Measurements from ENCODE around the gene PEAR1. TPM values are rescaled to one million over a fixed set of nuclear protein-coding genes. Genes with fewer than 3 reads are reported as not detected.

The PEAR1 gene
- total RNA-seq, 2 experiments from 2014 or later = not detected

DNA sequence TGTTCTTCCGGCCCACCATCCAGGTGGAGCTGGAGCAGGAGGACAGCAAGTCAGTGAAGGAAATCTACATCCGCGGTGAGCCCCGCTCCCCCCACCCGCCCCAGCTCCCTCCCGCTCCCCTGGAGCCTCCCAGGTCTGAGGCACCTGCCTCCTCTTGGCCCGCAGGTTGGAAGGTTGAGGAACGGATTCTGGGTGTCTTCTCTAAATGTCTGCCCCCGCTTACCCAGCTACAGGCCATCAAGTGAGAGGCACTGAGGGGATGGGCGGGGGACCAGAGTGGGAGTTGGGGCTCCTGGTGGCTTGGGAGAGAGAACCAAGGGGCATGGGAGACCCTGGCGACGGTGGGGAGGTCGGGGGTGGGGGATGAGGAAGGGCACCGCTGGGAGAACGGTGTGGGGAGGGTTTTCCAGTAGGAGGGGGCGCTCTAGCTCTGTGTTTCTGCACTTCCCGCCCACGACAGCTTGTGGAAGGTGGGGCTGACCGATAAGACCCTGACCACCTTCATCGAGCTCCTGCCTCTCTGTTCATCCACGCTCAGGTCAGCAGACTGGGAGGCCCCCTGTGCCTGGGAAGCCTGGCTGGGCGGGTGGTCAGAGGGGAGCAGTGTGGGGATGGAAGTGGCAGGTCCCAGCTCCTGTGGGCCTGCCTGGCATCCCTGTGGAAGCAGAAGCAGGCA, 31.1 kb downstream of the PEAR1 start:
- H3K4me3 ChIP-seq (ENCODE audit: low read depth, low read length, poor library complexity, severe bottlenecking) = no peak overlapping the region
- H3K4me1 ChIP-seq (ENCODE audit: insufficient read depth, low read length, poor library complexity, severe bottlenecking) = no peaks in the 10 kb centered on the region
- H3K9me3 ChIP-seq (ENCODE audit: low read length) = no peaks in the 10 kb centered on the region
- BruUV-seq (replicated peaks) = no TSS peak
- no peaks in the 10 kb centered on the region for H4K20me1 ChIP-seq (ENCODE audit: insufficient read depth, low read length)
- no peak for TF ChIP-seq EZH2phosphoT487 (IDR thresholded peaks at IDR 0.05; ENCODE audit: borderline replicate concordance, low read depth, low read length)
- TF ChIP-seq, protein P1, sequence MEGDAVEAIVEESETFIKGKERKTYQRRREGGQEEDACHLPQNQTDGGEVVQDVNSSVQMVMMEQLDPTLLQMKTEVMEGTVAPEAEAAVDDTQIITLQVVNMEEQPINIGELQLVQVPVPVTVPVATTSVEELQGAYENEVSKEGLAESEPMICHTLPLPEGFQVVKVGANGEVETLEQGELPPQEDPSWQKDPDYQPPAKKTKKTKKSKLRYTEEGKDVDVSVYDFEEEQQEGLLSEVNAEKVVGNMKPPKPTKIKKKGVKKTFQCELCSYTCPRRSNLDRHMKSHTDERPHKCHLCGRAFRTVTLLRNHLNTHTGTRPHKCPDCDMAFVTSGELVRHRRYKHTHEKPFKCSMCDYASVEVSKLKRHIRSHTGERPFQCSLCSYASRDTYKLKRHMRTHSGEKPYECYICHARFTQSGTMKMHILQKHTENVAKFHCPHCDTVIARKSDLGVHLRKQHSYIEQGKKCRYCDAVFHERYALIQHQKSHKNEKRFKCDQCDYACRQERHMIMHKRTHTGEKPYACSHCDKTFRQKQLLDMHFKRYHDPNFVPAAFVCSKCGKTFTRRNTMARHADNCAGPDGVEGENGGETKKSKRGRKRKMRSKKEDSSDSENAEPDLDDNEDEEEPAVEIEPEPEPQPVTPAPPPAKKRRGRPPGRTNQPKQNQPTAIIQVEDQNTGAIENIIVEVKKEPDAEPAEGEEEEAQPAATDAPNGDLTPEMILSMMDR (conservative IDR thresholded peaks at IDR 0.05; ENCODE audit: low read length) = no peak
- POLR2A ChIA-PET = interaction anchor here (0.7 kb wide), 1 partner anchor 33 kb away, joined by 3 read pairs; no protein-coding TSS in a partner anchor
- H3K79me2 ChIP-seq (ENCODE audit: insufficient read depth, low read depth, low read length) = no peaks in the 10 kb centered on the region
- no peak overlapping the region for H3K27ac ChIP-seq (ENCODE audit: low read depth, low read length, poor library complexity, severe bottlenecking)
- CTCF ChIA-PET (ENCODE audit: unreplicated experiment) = interaction anchor here (0.6 kb wide), 1 partner anchor 108 kb away, joined by 3 read pairs; the partner anchor contains the start of gene SH2D2A
- H3K4me2 ChIP-seq (ENCODE audit: low read length) = no peak overlapping the region
- H3K9me2 ChIP-seq (ENCODE audit: insufficient read depth, low read length) = no peaks in the 10 kb centered on the region
- no peak for DNase-seq (ENCODE audit: low spot score)
- no peak overlapping the region for H2AFZ ChIP-seq (ENCODE audit: low read length)
- intact Hi-C loops (cut with micrococcal nuclease; ENCODE audit: unreplicated experiment) = no loop called here
- no peaks in the 10 kb centered on the region for H3K36me3 ChIP-seq (ENCODE audit: insufficient read depth, low read length)

DNA sequence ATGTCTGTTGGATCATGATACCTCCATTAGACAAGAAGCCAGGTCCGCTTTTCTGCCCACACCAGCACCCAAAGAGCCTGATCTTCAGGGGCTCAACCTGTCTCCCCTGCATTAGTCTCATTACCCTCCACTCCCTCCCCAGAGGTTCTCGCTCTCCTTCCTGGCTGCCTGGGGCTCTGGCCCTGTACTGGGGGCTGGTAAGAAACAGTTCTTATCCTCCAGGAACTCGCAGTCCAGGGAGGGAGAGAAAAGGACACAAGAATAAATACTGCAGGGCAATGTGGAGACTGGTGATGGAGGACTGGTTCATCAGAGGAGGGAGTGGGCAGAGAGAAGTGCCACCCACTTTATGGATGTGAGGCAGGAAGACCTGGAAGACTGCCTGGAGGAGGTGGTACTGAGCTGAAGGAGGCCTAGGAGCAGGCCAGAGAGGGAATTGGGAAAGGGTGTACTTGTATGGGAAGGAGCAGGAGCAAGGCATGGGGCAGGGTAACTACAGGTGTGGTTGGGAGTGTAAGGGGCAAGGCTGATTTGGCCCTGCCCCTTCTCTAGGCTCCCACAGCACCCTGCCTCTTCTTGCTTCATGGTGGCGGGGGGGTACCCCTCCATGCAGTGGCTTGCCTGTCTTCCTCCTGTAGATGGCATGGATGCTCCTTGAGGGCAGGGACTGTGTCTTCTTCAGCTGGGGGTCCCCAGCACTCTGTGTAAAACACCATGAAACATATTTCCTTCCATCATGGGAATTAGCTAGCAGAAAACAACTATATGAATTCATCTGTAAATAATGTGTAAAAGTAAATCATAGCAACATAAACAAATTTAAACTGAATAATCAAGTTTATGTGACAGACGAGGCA, 31.9 kb downstream of the PEAR1 start:
- Histone ChIP-seq H3K36me3 (ENCODE audit: insufficient read depth, low read length) (no peaks in the 10 kb centered on the region), H4K20me1 (ENCODE audit: insufficient read depth, low read length) (no peaks in the 10 kb centered on the region), H3K9me2 (ENCODE audit: insufficient read depth, low read length) (no peaks in the 10 kb centered on the region), H3K27ac (ENCODE audit: low read depth, low read length, poor library complexity, severe bottlenecking) (no peak overlapping the region), H3K79me2 (ENCODE audit: insufficient read depth, low read depth, low read length) (no peaks in the 10 kb centered on the region), H3K4me2 (ENCODE audit: low read length) (no peak overlapping the region), H3K4me1 (ENCODE audit: insufficient read depth, low read length, poor library complexity, severe bottlenecking) (no peaks in the 10 kb centered on the region), H3K9me3 (ENCODE audit: low read length) (no peaks in the 10 kb centered on the region), H3K4me3 (ENCODE audit: low read depth, low read length, poor library complexity, severe bottlenecking) (no peak overlapping the region), H2AFZ (ENCODE audit: low read length) (no peak overlapping the region)
- TF ChIP-seq, protein P1 (conservative IDR thresholded peaks at IDR 0.05; ENCODE audit: low read length) = no peak
- no peak for TF ChIP-seq EZH2phosphoT487 (IDR thresholded peaks at IDR 0.05; ENCODE audit: borderline replicate concordance, low read depth, low read length)
- ChIA-PET POLR2A (interaction anchor here (0.5 to 0.8 kb wide), 2 partner anchors 11 to 33 kb away, joined by 3 to 4 read pairs; no protein-coding TSS in a partner anchor), CTCF (ENCODE audit: unreplicated experiment) (no interaction called here)
- DNase-seq (ENCODE audit: low spot score) = no peak
- intact Hi-C loops (cut with micrococcal nuclease; ENCODE audit: unreplicated experiment) = no loop called here
- BruUV-seq (replicated peaks) = no TSS peak
